ENCODE measurements around the gene MACROD2. TPM values are rescaled to one million over a fixed set of nuclear protein-coding genes. Genes with fewer than 3 reads are reported as not detected.

Gene MACROD2
- total RNA-seq, 2 donors from 2014 or later, result 8.3 to 21.8 TPM

DNA sequence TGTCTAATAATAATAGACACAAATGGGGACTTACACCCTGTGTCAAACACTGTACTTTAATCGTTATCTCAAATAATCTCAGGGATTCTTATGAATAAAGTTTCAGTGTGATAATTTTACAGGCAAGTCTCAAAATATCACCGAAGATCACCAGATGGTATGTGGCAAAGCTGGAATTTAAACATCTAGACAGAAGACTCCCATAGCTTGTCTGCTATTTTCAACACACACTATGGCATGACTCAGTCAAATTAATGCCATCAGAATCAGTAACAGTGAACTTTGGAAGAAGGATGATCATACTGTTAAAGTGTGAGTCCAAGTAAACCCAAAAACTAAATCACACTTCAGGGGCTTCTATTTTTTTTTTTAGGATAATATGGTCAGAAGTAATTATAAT is 1209.7 kb downstream of the MACROD2 start:
- H3K36me3 ChIP-seq (replicated peaks in 1 of 2; ENCODE audit: insufficient read depth in 1 of 2, low read depth in 2 of 2), result no peaks in the 10 kb centered on the region
- DNase-seq (no peak), ATAC-seq (no peak)
- H3K9me3 ChIP-seq, result no peaks in the 10 kb centered on the region
- intact Hi-C loops (cut with DNase I), result no loop called here
- TF ChIP-seq POLR2A (IDR thresholded peaks at IDR 0.05), result no peak
- TF ChIP-seq, protein P1, sequence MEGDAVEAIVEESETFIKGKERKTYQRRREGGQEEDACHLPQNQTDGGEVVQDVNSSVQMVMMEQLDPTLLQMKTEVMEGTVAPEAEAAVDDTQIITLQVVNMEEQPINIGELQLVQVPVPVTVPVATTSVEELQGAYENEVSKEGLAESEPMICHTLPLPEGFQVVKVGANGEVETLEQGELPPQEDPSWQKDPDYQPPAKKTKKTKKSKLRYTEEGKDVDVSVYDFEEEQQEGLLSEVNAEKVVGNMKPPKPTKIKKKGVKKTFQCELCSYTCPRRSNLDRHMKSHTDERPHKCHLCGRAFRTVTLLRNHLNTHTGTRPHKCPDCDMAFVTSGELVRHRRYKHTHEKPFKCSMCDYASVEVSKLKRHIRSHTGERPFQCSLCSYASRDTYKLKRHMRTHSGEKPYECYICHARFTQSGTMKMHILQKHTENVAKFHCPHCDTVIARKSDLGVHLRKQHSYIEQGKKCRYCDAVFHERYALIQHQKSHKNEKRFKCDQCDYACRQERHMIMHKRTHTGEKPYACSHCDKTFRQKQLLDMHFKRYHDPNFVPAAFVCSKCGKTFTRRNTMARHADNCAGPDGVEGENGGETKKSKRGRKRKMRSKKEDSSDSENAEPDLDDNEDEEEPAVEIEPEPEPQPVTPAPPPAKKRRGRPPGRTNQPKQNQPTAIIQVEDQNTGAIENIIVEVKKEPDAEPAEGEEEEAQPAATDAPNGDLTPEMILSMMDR (IDR thresholded peaks at IDR 0.05), result no peak
- no peak overlapping the region for H3K27ac ChIP-seq
- H3K4me3 ChIP-seq, result no peak overlapping the region
- H3K4me1 ChIP-seq, result no peaks in the 10 kb centered on the region
- 87 to 88% methylated on average over 2 of the region's 2 CpGs for WGBS, 2 donors
- no peaks in the 10 kb centered on the region for H3K27me3 ChIP-seq

DNA sequence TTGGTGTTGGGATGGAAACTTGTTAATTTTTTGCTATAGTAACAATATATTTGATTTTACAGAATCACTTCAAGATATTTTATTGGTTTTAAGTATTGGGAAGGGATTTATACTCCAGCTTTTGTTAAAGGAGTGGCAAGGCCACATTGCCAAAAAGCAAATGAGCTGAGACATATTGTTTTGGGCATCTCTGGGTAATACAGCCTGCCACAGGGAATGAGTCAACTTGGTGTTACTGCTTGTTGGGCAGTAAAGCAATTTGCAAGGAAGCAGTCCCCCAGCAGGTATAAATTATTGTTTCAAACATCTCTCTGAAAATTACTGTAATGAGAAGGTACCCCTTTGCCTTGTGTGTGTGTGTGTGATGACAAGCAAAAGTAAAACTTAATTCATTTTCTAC is 1210.4 kb downstream of the MACROD2 start:
- DNase-seq, result no peak
- H3K36me3 ChIP-seq (replicated peaks in 1 of 2; ENCODE audit: insufficient read depth in 1 of 2, low read depth in 2 of 2), result no peaks in the 10 kb centered on the region
- H3K27me3 ChIP-seq, result no peaks in the 10 kb centered on the region
- no peak overlapping the region for H3K27ac ChIP-seq
- H3K4me1 ChIP-seq, result no peaks in the 10 kb centered on the region
- intact Hi-C loops (cut with DNase I), result no loop called here
- H3K4me3 ChIP-seq, result no peak overlapping the region
- no peak for TF ChIP-seq POLR2A (IDR thresholded peaks at IDR 0.05)
- TF ChIP-seq, protein P1 (IDR thresholded peaks at IDR 0.05), result no peak
- ATAC-seq, result no peak
- no peaks in the 10 kb centered on the region for H3K9me3 ChIP-seq

DNA sequence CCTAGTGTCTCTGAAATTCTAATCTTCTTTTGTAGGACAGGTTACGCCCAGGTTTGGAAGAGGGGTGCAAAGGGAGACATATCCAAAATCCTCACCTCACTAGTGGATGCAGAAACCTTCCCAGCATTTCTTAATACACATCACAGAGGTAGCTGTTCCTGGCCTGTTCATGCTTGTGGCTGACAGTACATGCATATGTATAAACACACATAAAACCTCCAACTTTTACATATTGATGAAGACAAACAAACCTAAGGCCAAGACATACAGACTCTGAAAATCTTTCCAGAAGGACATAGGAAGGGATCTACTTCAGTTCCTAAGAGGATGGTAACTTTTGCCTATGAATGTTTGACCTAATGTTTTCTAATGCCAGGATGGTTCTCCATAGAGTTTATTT is 1214.2 kb downstream of the MACROD2 start:
- no peak overlapping the region for H3K27ac ChIP-seq
- intact Hi-C loops (cut with DNase I), result no loop called here
- H3K27me3 ChIP-seq, result no peaks in the 10 kb centered on the region
- TF ChIP-seq POLR2A (IDR thresholded peaks at IDR 0.05), result no peak
- TF ChIP-seq, protein P1 (IDR thresholded peaks at IDR 0.05), result no peak
- ATAC-seq (no peak), DNase-seq (no peak)
- H3K4me3 ChIP-seq, result no peak overlapping the region
- no peaks in the 10 kb centered on the region for H3K36me3 ChIP-seq (replicated peaks in 1 of 2; ENCODE audit: insufficient read depth in 1 of 2, low read depth in 2 of 2)
- WGBS, 2 donors, result 78 to 93% methylated on average over 1 of the region's 1 CpG
- H3K9me3 ChIP-seq, result no peaks in the 10 kb centered on the region
- H3K4me1 ChIP-seq, result no peaks in the 10 kb centered on the region

DNA sequence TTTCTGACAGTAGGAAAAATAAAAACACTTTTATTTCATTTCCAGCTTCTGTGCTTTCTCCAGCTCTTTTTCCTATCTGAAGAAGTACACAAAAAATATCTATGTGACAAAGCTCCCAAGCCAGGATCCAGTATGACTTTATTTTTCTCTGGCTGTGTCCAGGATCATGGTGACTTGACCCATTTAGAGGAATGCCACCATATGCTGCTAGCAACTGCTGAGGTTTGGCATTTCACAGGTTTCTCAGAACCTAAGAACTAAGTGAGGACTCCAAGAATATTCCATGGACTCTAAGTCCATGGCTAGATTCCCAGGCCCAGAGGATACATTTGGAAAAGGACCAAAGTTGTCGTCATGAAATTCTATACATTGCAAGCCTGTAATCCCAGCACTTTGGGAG is 1218.7 kb downstream of the MACROD2 start:
- H3K4me1 ChIP-seq, result no peaks in the 10 kb centered on the region
- no peak for TF ChIP-seq POLR2A (IDR thresholded peaks at IDR 0.05)
- TF ChIP-seq, protein P1 (IDR thresholded peaks at IDR 0.05), result no peak
- no peaks in the 10 kb centered on the region for H3K9me3 ChIP-seq
- ATAC-seq (no peak), DNase-seq (no peak)
- H3K4me3 ChIP-seq, result no peak overlapping the region
- intact Hi-C loops (cut with DNase I), result no loop called here
- H3K27me3 ChIP-seq, result no peaks in the 10 kb centered on the region
- H3K27ac ChIP-seq, result no peak overlapping the region
- 76 to 81% methylated on average over 1 of the region's 1 CpG for WGBS, 2 donors
- no peaks in the 10 kb centered on the region for H3K36me3 ChIP-seq (replicated peaks in 1 of 2; ENCODE audit: insufficient read depth in 1 of 2, low read depth in 2 of 2)

DNA sequence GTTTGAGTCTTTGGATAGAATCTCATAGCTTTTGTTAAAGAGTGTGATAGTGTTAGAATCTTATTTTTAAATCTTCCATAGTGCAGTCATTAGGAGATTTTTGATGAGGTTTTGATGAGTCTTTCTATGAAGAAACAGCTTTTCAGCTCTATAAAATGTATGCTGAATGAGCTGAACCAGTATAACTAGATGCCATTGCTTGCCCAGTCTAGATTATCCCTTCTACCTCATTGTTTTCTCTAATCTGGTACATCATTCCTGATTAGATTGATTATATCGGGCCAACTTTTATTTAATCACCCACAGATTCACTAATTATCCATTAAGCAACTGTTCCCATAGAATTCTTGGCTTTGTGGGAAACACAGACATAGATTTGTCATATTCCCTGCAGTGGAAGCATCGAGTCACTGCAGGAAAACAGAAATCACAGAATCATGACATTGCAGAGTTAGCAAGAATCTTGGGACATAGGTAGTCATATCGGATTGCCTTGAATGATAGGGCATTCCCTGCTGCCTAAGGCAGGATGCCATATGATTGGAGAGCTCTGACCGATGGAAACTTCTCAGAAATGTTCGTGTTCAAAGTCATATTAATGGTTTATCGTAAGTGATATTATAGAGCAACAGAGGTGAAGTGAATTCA is 1224.8 kb downstream of the MACROD2 start:
- intact Hi-C loops (cut with DNase I), result no loop called here

More for the DNA sequence above, 1224.8 kb downstream of the MACROD2 start:
- Histone ChIP-seq H3K4me1 (no peaks in the 10 kb centered on the region), H3K36me3 (replicated peaks in 1 of 2; ENCODE audit: insufficient read depth in 1 of 2, low read depth in 2 of 2) (no peaks in the 10 kb centered on the region), H3K4me3 (no peak overlapping the region), H3K9me3 (no peaks in the 10 kb centered on the region), H3K27ac (no peak overlapping the region), H3K27me3 (no peaks in the 10 kb centered on the region)
- ATAC-seq, result no peak
- DNase-seq, result no peak
- no peak for TF ChIP-seq POLR2A (IDR thresholded peaks at IDR 0.05)
- TF ChIP-seq, protein P1 (IDR thresholded peaks at IDR 0.05), result no peak
- 55 to 77% methylated on average over 6 of the region's 6 CpGs for WGBS, 2 donors

All from body of pancreas (tissue), 4 donors.